Hepatocyte (in vitro differentiated cells): ENCODE measurements around the gene RECK. TPM values are rescaled to one million over a fixed set of nuclear protein-coding genes. Genes with fewer than 3 reads are reported as not detected.
"Not testable (repeated sequence)": the region's sequence is repeated elsewhere in the genome, so short reads cannot be mapped to it uniquely, and the experiment has no call there.

ENCODE experiments used
- DNase-seq: peaks from one replicate; pipeline ENCODE4 v3.0.0-alpha.2; 2016; ENCODE audit warnings: low spot score
- H2AFZ ChIP-seq: fragments of 200-600 bp; sonication (generic); 2 replicates; pipeline ENCODE4 v1.6.0; 2016; ENCODE audit warnings: antibody characterized with exemption, mild to moderate bottlenecking
- H3K27ac ChIP-seq: fragments of 200-600 bp; sonication (generic); 2 replicates; pipeline ENCODE4 v1.5.1; 2016; ENCODE audit warnings: mild to moderate bottlenecking
- H3K27me3 ChIP-seq: fragments of 200-600 bp; sonication (generic); 2 replicates; pipeline ENCODE4 v1.6.1; 2016
- H3K36me3 ChIP-seq: fragments of 200-600 bp; sonication (generic); replicated peaks from 2 replicates; pipeline ENCODE4 v1.5.1; 2016; ENCODE audit warnings: low read depth; ENCODE audit not compliant: insufficient read depth
- H3K4me1 ChIP-seq: fragments of 200-600 bp; sonication (generic); 2 replicates; pipeline ENCODE4 v1.5.1; 2016; ENCODE audit warnings: mild to moderate bottlenecking, moderate library complexity; ENCODE audit not compliant: insufficient read depth
- H3K4me2 ChIP-seq: fragments of 200-600 bp; sonication (generic); 2 replicates; pipeline ENCODE4 v1.6.0; 2016
- H3K4me3 ChIP-seq: fragments of 200-600 bp; sonication (generic); 2 replicates; pipeline ENCODE4 v1.5.1; 2016; ENCODE audit warnings: mild to moderate bottlenecking
- H3K79me2 ChIP-seq: fragments of 200-600 bp; sonication (generic); 2 replicates; pipeline ENCODE4 v1.6.0; 2017; ENCODE audit warnings: mild to moderate bottlenecking
- H3K9me2 ChIP-seq: fragments of 200-600 bp; sonication (generic); replicated peaks from 2 replicates; pipeline ENCODE4 v1.6.0; 2017; ENCODE audit warnings: mild to moderate bottlenecking; ENCODE audit not compliant: insufficient read depth
- H3K9me3 ChIP-seq: fragments of 200-600 bp; sonication (generic); 2 replicates; pipeline ENCODE4 v1.5.1; 2016; ENCODE audit warnings: low read depth, mild to moderate bottlenecking
- H4K20me1 ChIP-seq: fragments of 200-600 bp; sonication (generic); 2 replicates; pipeline ENCODE4 v1.6.0; 2016; ENCODE audit warnings: mild to moderate bottlenecking; ENCODE audit not compliant: insufficient read depth, poor library complexity, severe bottlenecking
- CTCF ChIP-seq: fragments of 200-600 bp; sonication (generic); IDR thresholded peaks from 2 replicates; pipeline ENCODE4 v1.5.1; 2016; ENCODE audit warnings: antibody characterized with exemption, mild to moderate bottlenecking; ENCODE audit not compliant: poor library complexity
- EZH2 ChIP-seq: fragments of 200-600 bp; sonication (generic); IDR thresholded peaks from 2 replicates; pipeline ENCODE4 v1.6.1; 2016; ENCODE audit warnings: antibody characterized with exemption, mild to moderate bottlenecking, borderline replicate concordance
- EZH2phosphoT487 ChIP-seq: fragments of 200-600 bp; sonication (generic); IDR thresholded peaks from one replicate; pipeline ENCODE4 v1.6.1; 2018; ENCODE audit warnings: antibody characterized with exemption, mild to moderate bottlenecking, low read depth, moderate library complexity; ENCODE audit not compliant: unreplicated experiment, severe bottlenecking
- WGBS: methylation state at CpG from one replicate; pipeline ENCODE4 v1.1.6; 2016; ENCODE audit warnings: low lambda C conversion rate; ENCODE audit errors: missing lambda C conversion rate; 5-methylcytosine and 5-hydroxymethylcytosine counted together
- polyA plus RNA-seq: library from polyadenylated mRNA; unstranded; fragments of >200 nt; fragmentation: Nextera tagmentation; extraction: Ambion mirVana; gene quantifications from 2 replicates; pipeline ENCODE4 v1.2.1, GENCODE V29; 2016
- total RNA-seq: library from RNA; depleted of rRNA; stranded (reverse); fragments of >200 nt; gene quantifications from 2 replicates; pipeline ENCODE4 v1.2.3, GENCODE V29; 2014

RECK gene
- total and polyA plus RNA-seq, 2 experiments from 2014 or later, result 13.5 to 15.3 TPM

- H2AFZ ChIP-seq, result no peak overlapping the region
- TF ChIP-seq EZH2phosphoT487, result no peak
- no peak for TF ChIP-seq EZH2
- no peak for TF ChIP-seq CTCF
- WGBS, result 87% methylated on average over 5 of the region's 5 CpGs
- H3K27ac ChIP-seq, result no peak overlapping the region
- H3K9me2 ChIP-seq, result no peaks in the 10 kb centered on the region
- H3K36me3 ChIP-seq, result no peaks in the 10 kb centered on the region
- H3K9me3 ChIP-seq, result no peaks in the 10 kb centered on the region
- no peak for DNase-seq
- H3K27me3 ChIP-seq, result peaks cover 4% of the 10 kb centered on the region
- no peaks in the 10 kb centered on the region for H3K79me2 ChIP-seq
- H3K4me1 ChIP-seq, result no peaks in the 10 kb centered on the region
- no peaks in the 10 kb centered on the region for H4K20me1 ChIP-seq
- H3K4me3 ChIP-seq, result no peak overlapping the region
- H3K4me2 ChIP-seq, result no peak overlapping the region
Measured at GRCh38 chr9:35993976-35994720, 42.6 kb upstream of the RECK start.

GRCh38 chr9:35994959-35995358, 41.8 kb upstream of the RECK start:
- Histone ChIP-seq H3K36me3 (no peaks in the 10 kb centered on the region), H3K4me2 (no peak overlapping the region), H3K27me3 (peaks cover 4% of the 10 kb centered on the region), H3K9me3 (no peaks in the 10 kb centered on the region), H2AFZ (no peak overlapping the region), H3K4me1 (no peaks in the 10 kb centered on the region), H3K4me3 (no peak overlapping the region), H3K27ac (no peak overlapping the region), H3K79me2 (no peaks in the 10 kb centered on the region), H4K20me1 (no peaks in the 10 kb centered on the region), H3K9me2 (no peaks in the 10 kb centered on the region)
- TF ChIP-seq EZH2 (no peak), CTCF (no peak), EZH2phosphoT487 (no peak)
- DNase-seq, result no peak
- 32% methylated on average over 2 of the region's 2 CpGs for WGBS

GRCh38 chr9:35996358-35996970, 40.2 kb upstream of the RECK start:
- H3K27me3 ChIP-seq, result peaks cover 8% of the 10 kb centered on the region
- H3K9me3 ChIP-seq, result no peaks in the 10 kb centered on the region
- no peaks in the 10 kb centered on the region for H3K79me2 ChIP-seq
- H3K4me2 ChIP-seq, result no peak overlapping the region
- no peaks in the 10 kb centered on the region for H3K36me3 ChIP-seq
- H4K20me1 ChIP-seq, result no peaks in the 10 kb centered on the region
- peak overlapping the region; percentile 16 for H3K27ac ChIP-seq
- TF ChIP-seq CTCF (no peak), EZH2 (no peak), EZH2phosphoT487 (no peak)
- peak; percentile 15 for DNase-seq
- no peaks in the 10 kb centered on the region for H3K4me1 ChIP-seq
- no peak overlapping the region for H3K4me3 ChIP-seq
- 93% methylated on average over 1 of the region's 1 CpG for WGBS
- H2AFZ ChIP-seq, result no peak overlapping the region
- H3K9me2 ChIP-seq, result no peaks in the 10 kb centered on the region

GRCh38 chr9:35997016-35997415, 39.7 kb upstream of the RECK start:
- H3K79me2 ChIP-seq, H4K20me1 ChIP-seq, H3K9me3 ChIP-seq, H2AFZ ChIP-seq, H3K27me3 ChIP-seq, H3K27ac ChIP-seq, H3K4me1 ChIP-seq, DNase-seq, H3K4me2 ChIP-seq, H3K36me3 ChIP-seq, H3K4me3 ChIP-seq, H3K9me2 ChIP-seq: not testable (repeated sequence)
- WGBS, result 88% methylated on average over 4 of the region's 4 CpGs
